BJ (cell line): ENCODE measurements around the gene DYNC1I2. TPM values are rescaled to one million over a fixed set of nuclear protein-coding genes. Genes with fewer than 3 reads are reported as not detected.

Source experiments
- CTCF ChIA-PET: fragments of 350-600 bp; formaldehyde crosslinking; extraction: SDS; loops from one replicate; lab custom pipeline; 2021; ENCODE audit warnings: antibody characterized with exemption, inconsistent platforms; lab: Yijun Ruan, JAX
- POLR2A ChIA-PET: fragments of 300-600 bp; sonication (Branson Sonifier 250); formaldehyde crosslinking; extraction: SDS; loops from one replicate; lab custom pipeline; 2021; ENCODE audit warnings: antibody characterized with exemption; lab: Charles Lee
- DNase-seq: peaks from one replicate; pipeline ENCODE4 v3.0.0-alpha.2; 2011; ENCODE audit warnings: low read depth
- H3K27me3 ChIP-seq: 2 replicates; pipeline ENCODE4 v1.6.0; 2011; ENCODE audit warnings: low read length; ENCODE audit not compliant: control insufficient read depth, insufficient read depth
- H3K36me3 ChIP-seq: 2 replicates; pipeline ENCODE4 v1.5.1; 2011; ENCODE audit warnings: low read length; ENCODE audit not compliant: control insufficient read depth, insufficient read depth
- H3K4me3 ChIP-seq: 2 replicates; pipeline ENCODE4 v1.5.1; 2011; ENCODE audit warnings: low read depth, mild to moderate bottlenecking, control low read depth, low read length
- polyA minus RNA-seq: library from RNA; depleted of rRNA, polyadenylated mRNA; stranded (reverse); fragments of >200 nt; gene quantifications from 2 replicates; pipeline ENCODE4 v1.2.3, GENCODE V29; 2011; rRNA and poly(A)+ RNA removed
- polyA plus RNA-seq: library from polyadenylated mRNA; depleted of rRNA; stranded (reverse); fragments of >200 nt; gene quantifications from 2 replicates; pipeline ENCODE4 v1.2.3, GENCODE V29; 2011; rRNA removed
- TF ChIP-seq, protein P1 (sequence below): IDR thresholded peaks from 2 replicates; pipeline ENCODE4 v1.5.1; 2011; ENCODE audit warnings: low read depth, mild to moderate bottlenecking, control low read depth, inconsistent platforms, low read length, moderate library complexity; ENCODE audit not compliant: insufficient read depth

The DYNC1I2 gene
- polyA plus RNA-seq (96.9 and 139 TPM in 2 replicates), polyA minus RNA-seq (36.9 and 43.9 TPM in 2 replicates)

DNA sequence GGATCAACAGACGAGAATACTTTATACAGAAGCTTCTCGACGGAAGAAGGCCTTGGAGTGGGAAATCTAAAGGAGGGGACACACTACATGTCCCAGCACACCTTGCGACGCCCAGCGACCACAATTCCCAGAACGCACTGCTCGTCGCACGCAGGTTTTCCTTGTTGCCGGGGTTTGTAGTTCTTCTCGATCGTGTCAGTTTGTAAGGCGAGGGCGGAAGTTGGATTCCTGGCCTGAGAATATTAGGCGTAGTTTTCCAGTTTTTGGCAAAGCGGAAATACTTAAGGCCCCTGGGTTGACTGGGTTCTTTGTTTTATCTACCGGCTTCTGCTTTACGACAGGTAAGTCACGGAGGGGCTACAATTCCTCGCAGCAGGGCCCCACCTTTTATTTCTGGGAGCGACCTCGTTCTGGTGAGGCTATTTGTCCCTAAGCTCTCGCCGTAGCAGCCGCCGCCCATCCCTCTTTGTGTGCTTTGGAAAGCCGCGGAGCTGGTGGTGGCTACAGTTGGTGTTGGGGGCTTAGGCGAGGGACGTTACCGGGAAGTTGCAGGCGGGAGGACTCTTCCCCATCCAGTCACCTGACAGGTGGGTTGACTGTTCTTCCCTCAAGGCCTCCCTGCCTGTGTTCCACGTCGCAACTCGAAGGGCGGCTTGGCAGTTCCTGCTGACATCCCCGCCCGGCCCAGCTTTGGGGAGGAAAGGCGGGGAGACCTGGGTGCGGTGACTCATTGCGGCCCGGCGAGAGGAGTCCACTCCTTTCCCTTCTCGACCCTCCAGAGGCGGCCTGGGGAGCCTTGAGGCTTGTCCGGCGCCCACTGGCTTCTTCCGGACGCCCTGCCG lies at the start of gene DYNC1I2:
Gene DYNC1I2 (plus strand): TSS at position 183 of the 842 bp plus-strand sequence. CDS start 2,687 bp downstream, outside the sequence.
- no peaks in the 10 kb centered on the region; the same call in 1 of the 2 replicates for H3K27me3 ChIP-seq
- H3K36me3 ChIP-seq: 0 out of 2 replicates have a peak, but pooled peaks cover 2% of the 10 kb centered on the region
- TF ChIP-seq, protein P1, sequence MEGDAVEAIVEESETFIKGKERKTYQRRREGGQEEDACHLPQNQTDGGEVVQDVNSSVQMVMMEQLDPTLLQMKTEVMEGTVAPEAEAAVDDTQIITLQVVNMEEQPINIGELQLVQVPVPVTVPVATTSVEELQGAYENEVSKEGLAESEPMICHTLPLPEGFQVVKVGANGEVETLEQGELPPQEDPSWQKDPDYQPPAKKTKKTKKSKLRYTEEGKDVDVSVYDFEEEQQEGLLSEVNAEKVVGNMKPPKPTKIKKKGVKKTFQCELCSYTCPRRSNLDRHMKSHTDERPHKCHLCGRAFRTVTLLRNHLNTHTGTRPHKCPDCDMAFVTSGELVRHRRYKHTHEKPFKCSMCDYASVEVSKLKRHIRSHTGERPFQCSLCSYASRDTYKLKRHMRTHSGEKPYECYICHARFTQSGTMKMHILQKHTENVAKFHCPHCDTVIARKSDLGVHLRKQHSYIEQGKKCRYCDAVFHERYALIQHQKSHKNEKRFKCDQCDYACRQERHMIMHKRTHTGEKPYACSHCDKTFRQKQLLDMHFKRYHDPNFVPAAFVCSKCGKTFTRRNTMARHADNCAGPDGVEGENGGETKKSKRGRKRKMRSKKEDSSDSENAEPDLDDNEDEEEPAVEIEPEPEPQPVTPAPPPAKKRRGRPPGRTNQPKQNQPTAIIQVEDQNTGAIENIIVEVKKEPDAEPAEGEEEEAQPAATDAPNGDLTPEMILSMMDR: 0 out of 2 replicates have a peak, but pooled peaks have one; percentile 7
- ChIA-PET CTCF (interaction anchor here (0.7 to 2.9 kb wide), 13 partner anchors 11 to 786 kb away, joined by 3 to 12 read pairs (median 3); no protein-coding TSS in a partner anchor), POLR2A (no interaction called here)
- peak within 1 kb of the TSS; percentile 75 for H3K4me3 ChIP-seq
- peak; percentile 85 for DNase-seq

DNA sequence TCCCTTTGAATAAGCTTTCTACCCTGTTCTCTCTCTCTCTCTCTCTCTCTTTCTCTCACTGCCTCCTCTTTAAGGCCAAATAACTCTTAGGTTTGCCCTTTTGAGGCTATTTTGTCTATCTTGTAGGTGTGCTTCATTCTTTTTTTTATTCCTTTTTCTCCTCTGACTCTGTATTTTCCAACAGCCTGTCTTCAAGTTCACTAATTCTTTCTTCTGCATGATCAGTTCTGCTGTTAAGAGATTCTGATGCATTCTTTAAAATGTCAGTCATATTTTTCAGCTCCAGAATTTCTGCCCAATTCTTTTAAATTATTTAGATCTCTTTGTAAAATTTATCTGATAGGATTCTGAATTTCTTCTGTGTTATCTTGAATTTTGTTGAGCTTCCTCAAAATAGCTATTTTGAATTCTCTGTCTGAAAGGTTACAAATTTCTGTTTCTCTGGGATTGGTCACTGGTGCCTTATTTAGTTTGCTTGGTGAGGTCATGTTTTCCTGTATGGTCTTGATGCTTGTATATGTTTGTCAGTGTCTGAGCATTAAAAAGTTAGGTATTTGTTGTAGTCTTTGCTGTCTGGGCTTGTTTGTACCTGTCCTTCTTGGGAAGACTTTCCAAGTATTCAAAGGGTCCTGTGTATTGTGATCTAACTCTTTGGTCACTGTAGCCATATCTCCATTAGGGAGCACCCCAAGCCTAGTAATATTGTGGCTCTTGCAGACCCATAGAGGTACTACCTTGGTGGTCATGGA lies 35.4 kb upstream of the DYNC1I2 start:
- CTCF ChIA-PET: no interaction called here
- Histone ChIP-seq H3K27me3 (peaks cover 4% of the 10 kb centered on the region; the same call in 1 of the 2 replicates), H3K36me3 (no peaks in the 10 kb centered on the region), H3K4me3 (no peak overlapping the region)
- POLR2A ChIA-PET: no interaction called here
- TF ChIP-seq, protein P1: no peak
- no peak for DNase-seq

DNA sequence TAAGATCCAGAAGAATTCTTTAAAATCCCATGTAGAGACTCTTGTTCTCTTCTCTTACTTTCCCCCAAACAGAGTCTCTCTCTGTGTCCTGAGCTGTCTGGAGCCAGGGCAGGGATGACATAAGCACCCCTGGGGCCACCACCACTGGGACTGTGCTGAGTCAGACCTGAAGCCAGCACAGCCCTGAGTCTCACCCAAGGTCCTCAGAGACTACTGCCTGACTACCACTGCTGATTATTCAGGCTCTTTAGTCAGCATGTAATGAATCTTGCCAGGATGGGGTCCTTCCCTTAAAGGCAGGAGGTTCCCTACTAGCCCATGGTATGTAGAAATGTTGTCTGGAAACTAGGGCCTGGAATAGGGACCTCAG lies 34.9 kb upstream of the DYNC1I2 start:
- H3K36me3 ChIP-seq: no peaks in the 10 kb centered on the region
- peaks cover 4% of the 10 kb centered on the region; the same call in 1 of the 2 replicates for H3K27me3 ChIP-seq
- DNase-seq: no peak
- POLR2A ChIA-PET: no interaction called here
- CTCF ChIA-PET: interaction anchor here (0.9 to 1.1 kb wide), 2 partner anchors 12 to 20 kb away, joined by 3 read pairs; no protein-coding TSS in a partner anchor
- no peak overlapping the region for H3K4me3 ChIP-seq
- TF ChIP-seq, protein P1: no peak

DNA sequence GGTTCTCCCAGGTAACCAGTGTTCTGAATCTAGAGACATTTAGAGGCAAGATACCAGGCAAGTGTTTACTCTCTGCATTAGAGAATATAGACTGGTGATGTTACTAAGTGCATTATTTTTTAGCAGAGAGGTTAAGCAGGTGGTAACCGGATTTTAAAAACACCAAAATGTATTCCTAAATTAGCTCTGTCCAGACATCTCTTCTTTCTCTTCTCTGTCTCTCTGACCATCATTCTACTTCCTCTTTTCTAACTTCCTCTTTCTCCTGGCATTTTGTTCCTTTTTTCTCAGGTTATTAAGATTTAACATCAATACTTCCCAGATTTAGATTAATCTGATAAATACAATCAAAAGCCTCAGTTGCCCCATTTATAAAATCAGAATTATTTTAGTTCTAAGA lies 31.7 kb upstream of the DYNC1I2 start:
- H3K27me3 ChIP-seq: peaks cover 4% of the 10 kb centered on the region; the same call in 1 of the 2 replicates
- TF ChIP-seq, protein P1: no peak
- CTCF ChIA-PET: interaction anchor here (0.7 kb wide), 1 partner anchor 38 kb away, joined by 3 read pairs; no protein-coding TSS in a partner anchor
- H3K36me3 ChIP-seq: no peaks in the 10 kb centered on the region
- POLR2A ChIA-PET: no interaction called here
- no peak overlapping the region for H3K4me3 ChIP-seq
- DNase-seq: no peak
